ENCODE measurements around the gene TSHB.

DNA sequence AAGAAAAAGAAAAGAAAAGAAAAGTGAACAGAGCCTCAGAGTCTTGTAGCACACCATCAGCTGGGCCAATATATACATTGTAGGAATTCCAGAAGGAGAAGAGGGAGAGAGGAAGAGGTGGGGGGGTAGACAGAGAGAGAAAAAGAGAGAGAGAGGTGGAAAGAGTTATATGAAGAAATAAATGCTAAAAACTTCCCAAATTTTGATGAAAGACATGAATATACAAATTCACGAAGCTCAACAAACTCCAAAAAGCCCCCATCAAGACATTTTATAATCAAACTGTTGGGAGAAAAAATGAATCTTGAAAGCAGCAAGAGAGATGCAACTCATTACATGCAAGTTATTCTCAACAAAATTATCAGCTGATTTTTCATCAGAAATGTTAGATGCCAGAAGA, 41.5 kb upstream of the TSHB start:
- TF ChIP-seq FOXA1 (IDR thresholded peaks at IDR 0.05) (no peak), SUZ12 (IDR thresholded peaks at IDR 0.05) (no peak), FOXM1 (IDR thresholded peaks at IDR 0.05; ENCODE audit: borderline replicate concordance) (no peak), CTBP1 (IDR thresholded peaks at IDR 0.05; ENCODE audit: borderline replicate concordance) (no peak), L3MBTL2 (conservative IDR thresholded peaks at IDR 0.05) (no peak), TARDBP (IDR thresholded peaks at IDR 0.05) (no peak), SP1 (IDR thresholded peaks at IDR 0.05) (no peak), BHLHE40 (IDR thresholded peaks at IDR 0.05; ENCODE audit: borderline replicate concordance) (no peak), ARNT (IDR thresholded peaks at IDR 0.05) (no peak), PKNOX1 (IDR thresholded peaks at IDR 0.05) (no peak)

Data from HEK293T (cell line).